T-helper 1 cell treated with Interleukin-12 subunit alpha and Interleukin-12 subunit beta and Interleukin-4 antibody, amounts not matched to agents 30 μg/mL and 1 μg/mL, for 36 hours (primary cell): ENCODE data around the gene NUP50.
"Not testable (repeated sequence)": the region's sequence is repeated elsewhere in the genome, so short reads cannot be mapped to it uniquely, and the experiment has no call there.

ENCODE experiments used
- H3K27ac Mint-ChIP-seq: one replicate; pipeline ENCODE4 v1.8.0; 2021; ENCODE audit warnings: mild to moderate bottlenecking, mixed read lengths
- H3K27me3 Mint-ChIP-seq: one replicate; pipeline ENCODE4 v1.8.0; 2021; ENCODE audit warnings: low read depth, mixed read lengths
- H3K36me3 Mint-ChIP-seq: one replicate; pipeline ENCODE4 v1.8.0; 2021; ENCODE audit warnings: low read depth, mixed read lengths
- H3K4me1 Mint-ChIP-seq: one replicate; pipeline ENCODE4 v1.8.0; 2021; ENCODE audit warnings: low read depth, mixed read lengths
- H3K4me3 Mint-ChIP-seq: one replicate; pipeline ENCODE4 v1.8.0; 2021; ENCODE audit warnings: mild to moderate bottlenecking, moderate library complexity, mixed read lengths
- H3K9me3 Mint-ChIP-seq: one replicate; pipeline ENCODE4 v1.8.0; 2021; ENCODE audit warnings: mixed read lengths

The NUP50 gene

DNA sequence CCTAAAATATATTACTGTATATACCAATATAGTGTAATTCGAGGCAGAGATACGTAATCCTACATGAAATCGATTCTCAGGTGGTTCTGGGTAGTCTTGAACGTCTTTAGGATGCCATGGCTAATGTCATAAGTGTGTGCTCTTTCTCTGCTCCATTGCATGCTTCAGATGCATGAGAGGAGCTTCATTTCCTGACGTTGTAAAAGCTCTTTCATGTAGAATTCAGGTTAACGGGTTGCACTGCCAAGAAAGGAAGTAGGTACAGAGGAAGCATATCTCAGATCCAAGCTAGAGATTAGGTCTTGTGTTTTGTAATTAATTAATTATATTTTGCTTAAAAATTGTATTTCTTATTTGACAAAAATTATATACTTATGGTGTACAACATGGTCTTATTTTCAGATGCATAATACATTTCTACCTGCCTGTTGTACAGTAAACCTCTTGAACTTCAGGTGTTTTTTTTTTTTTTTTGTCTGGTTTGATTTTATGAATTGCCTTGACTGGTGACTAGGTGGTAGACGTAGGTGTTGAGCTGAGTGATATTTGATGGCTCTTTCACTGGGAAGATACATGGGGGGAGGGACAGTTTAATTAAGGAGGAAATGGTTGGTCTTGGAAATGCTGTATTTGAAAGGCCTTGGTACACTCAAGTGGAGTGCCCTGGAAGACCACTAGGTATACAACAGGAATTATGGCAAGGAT lies 9.3 kb downstream of the NUP50 start:
- Mint-ChIP-seq H3K4me1 (peaks cover 68% of the 10 kb centered on the region), H3K27me3 (no peaks in the 10 kb centered on the region), H3K36me3 (peaks cover 71% of the 10 kb centered on the region), H3K9me3 (no peaks in the 10 kb centered on the region), H3K4me3 (peak overlapping the region; percentile 56), H3K27ac (peak overlapping the region; percentile 78)

DNA sequence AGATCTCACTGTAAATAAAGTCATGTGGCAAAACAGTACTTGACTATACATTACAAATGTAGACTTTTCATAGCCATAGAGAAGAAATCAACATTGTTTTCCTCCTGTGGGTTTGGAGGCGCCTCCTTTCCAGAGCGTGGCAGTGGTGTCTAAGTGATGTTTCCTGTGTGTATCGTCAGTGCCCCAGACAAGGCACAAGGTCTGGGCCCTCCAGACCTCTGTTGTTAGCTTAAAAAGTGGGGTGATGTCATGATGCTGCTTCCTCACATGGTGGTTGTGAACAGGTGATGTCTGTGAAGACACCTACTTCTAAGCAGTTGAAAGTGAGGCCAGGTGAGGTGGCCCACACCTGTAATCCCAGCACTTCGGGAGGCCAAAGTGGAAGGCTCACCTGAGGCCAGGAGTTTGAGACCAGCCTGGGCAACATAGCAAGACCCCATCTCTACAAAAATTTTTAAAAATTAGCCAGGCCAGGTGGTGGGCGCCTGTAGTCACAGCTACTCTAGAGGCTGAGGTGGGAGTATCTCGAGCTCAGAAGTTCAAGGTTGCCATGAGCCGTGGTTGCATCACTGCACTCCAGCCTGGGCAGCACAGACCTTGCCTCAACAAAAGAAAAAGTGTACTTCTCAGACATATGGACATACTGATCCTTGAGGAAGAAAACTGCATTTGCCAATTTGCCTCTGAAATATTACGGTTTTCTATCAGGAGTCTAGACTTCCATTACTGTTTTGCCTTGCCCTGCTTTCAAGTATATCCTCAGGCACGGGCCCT lies 15.7 kb downstream of the NUP50 start:
- Mint-ChIP-seq H3K27me3 (no peaks in the 10 kb centered on the region), H3K36me3 (peaks cover 61% of the 10 kb centered on the region), H3K9me3 (no peaks in the 10 kb centered on the region), H3K4me3 (no peak overlapping the region), H3K27ac (peak overlapping the region; percentile 58), H3K4me1 (peaks cover 44% of the 10 kb centered on the region)

DNA sequence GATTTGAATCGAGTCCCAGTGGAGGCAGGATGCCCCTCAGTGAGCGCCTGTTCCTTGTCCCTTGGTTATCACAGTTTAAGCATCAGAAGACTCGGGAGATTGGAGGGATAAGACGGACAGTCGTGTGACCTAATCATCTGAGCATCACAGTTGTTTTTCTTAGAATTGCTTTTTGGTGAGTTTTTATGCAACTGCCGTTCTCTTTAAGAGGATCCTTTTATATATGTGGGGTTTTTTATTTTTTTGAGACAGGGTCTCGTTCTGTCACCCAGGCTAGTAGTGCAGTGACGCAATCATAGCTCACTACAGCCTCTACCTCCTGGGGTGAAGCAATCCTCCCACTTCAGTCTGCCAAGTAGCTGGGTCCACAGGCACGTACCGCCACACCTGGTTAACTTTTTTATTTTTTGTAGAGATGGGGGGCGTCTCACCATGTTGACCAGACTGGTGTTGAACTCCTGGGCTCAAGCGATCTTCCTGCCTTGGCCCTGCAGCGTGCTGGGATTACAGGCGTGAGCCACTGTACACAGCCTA lies 16.5 kb downstream of the NUP50 start:
- Mint-ChIP-seq H3K36me3 (peaks cover 60% of the 10 kb centered on the region), H3K4me1 (peaks cover 38% of the 10 kb centered on the region), H3K27ac (peak overlapping the region; percentile 34), H3K9me3 (no peaks in the 10 kb centered on the region), H3K27me3 (no peaks in the 10 kb centered on the region), H3K4me3 (no peak overlapping the region)

DNA sequence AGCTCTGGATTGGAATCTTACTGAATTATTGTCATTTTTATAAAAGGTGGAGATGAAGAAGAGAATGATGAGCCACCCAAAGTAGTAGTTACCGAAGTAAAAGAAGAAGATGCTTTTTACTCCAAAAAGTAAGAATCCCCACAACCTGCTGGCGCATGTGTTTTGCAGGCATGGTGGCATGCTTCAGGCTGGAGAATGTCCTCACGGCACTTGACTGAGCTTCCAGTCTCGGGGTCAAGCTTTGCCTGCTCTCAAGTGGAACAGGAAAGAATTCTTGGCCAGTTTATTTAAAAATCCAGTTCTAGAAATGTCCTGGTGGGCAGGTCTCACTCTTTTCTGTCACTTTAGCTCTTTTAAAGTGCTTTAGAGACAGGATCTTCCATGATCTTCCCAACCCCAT lies 17.5 kb downstream of the NUP50 start:
- H3K36me3 Mint-ChIP-seq: peaks cover 63% of the 10 kb centered on the region

DNA sequence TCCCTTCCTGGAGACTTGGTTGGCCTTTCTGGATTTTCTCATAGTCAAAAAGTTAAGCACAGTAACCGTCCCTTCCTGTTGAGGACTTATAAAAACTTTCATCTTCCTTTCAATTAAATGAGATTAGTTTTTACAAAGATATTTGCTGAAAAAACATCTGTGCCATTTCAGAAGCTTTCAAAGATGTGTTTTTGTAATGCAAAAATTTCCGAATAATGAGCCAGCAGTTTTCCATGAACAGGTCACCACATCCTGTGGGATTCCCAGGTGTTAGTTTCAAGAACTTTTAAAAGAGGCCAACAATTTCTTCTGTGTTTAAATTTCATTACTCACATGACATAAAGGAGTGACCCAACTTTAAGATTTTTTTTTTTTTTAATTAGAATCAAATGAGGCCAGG lies 18.0 kb downstream of the NUP50 start:
- peaks cover 42% of the 10 kb centered on the region for H3K4me1 Mint-ChIP-seq
- H3K27me3 Mint-ChIP-seq: no peaks in the 10 kb centered on the region
- H3K36me3 Mint-ChIP-seq: peaks cover 62% of the 10 kb centered on the region
- H3K9me3 Mint-ChIP-seq: no peaks in the 10 kb centered on the region
- H3K4me3 Mint-ChIP-seq: no peak overlapping the region
- no peak overlapping the region for H3K27ac Mint-ChIP-seq

More for the DNA sequence above, 17.5 kb downstream of the NUP50 start:
- H3K4me1 Mint-ChIP-seq: peaks cover 41% of the 10 kb centered on the region
- H3K9me3 Mint-ChIP-seq: no peaks in the 10 kb centered on the region
- H3K27ac Mint-ChIP-seq: no peak overlapping the region
- H3K4me3 Mint-ChIP-seq: no peak overlapping the region
- H3K27me3 Mint-ChIP-seq: no peaks in the 10 kb centered on the region

DNA sequence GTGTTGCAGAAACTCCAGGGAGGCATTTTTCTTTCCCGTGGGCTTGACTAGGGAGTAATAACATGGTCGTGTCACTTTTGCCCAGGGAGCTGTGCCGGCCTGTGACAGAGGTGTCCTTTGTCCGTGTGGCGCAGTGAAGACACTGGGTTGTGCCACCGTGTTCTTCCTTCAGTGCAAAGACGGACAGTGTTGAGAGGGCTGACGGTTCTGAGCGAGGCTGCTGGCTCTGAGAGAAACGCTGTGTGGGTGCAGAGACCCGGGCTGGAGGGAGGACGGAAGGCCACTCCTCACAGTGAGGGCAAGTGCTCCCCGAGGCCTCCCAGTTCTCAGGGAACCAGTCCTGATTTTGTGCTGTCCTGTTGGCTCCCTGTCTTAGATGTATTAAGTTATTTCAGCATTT lies 20.2 kb downstream of the NUP50 start:
- H3K36me3 Mint-ChIP-seq: peaks cover 54% of the 10 kb centered on the region

DNA sequence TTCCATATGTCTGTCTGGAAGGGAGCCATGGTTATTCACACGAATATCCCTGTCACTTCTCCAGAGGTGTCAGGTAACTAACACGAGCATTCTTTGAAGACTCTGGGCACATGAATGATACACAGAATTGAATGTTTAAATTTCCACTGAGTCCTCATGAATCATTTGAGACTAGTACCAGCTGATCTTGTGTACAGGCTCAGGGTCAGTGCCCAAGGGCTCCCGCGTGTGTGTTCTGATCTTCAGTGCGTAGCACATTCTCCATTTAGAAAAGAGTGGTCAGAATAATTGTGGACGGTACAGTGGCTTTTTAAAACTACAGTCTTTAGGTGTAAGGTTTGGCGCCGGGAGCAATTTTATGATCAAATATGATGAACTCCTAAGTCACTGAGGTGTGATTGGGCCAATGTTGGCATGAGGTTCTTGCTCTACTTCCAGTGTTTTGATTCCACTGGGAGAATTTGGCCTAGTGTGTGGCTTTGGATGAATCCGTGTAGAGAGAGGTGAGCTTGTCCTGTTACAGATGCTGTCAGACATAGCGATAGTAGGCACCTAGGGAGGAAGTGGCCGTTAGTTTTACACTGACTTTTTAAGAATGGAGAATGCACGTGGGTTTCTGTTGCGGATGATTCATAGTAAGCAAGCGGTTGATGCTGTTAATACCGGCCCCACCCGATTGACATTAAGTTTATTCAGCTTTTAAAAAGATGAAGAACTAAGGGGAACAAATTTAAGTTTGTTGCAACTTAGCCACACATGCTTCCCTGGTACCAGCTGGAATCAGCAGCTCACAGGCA lies 22.2 kb downstream of the NUP50 start:
- no peak overlapping the region for H3K4me3 Mint-ChIP-seq
- H3K4me1 Mint-ChIP-seq: peaks cover 17% of the 10 kb centered on the region
- peak overlapping the region; percentile 10 for H3K27ac Mint-ChIP-seq
- no peaks in the 10 kb centered on the region for H3K9me3 Mint-ChIP-seq
- no peaks in the 10 kb centered on the region for H3K27me3 Mint-ChIP-seq
- peaks cover 44% of the 10 kb centered on the region for H3K36me3 Mint-ChIP-seq

More for the DNA sequence above, 20.2 kb downstream of the NUP50 start:
- H3K9me3 Mint-ChIP-seq: no peaks in the 10 kb centered on the region
- H3K4me1 Mint-ChIP-seq: peaks cover 31% of the 10 kb centered on the region
- H3K4me3 Mint-ChIP-seq: no peak overlapping the region
- H3K27me3 Mint-ChIP-seq: no peaks in the 10 kb centered on the region
- H3K27ac Mint-ChIP-seq: no peak overlapping the region

DNA sequence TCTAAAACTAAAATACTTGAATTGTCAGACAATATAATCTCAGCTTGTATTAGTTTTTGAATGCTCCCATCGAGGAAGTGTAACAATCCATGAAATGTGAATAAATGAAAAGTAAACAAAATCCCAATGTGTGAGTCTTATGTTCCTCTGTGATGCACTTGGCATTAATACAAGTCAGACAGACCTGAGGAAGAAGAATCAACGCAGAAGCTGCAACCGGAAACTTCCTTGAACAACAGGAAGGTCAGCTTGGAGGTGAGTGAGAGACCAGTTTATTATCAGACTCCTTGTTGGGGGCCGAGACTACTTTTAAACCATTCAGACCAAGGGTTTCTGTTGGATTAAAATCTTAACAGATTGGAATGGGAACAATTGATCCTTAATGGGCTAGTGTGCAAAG lies 24.2 kb downstream of the NUP50 start:
- Mint-ChIP-seq H3K4me1 (peaks cover 13% of the 10 kb centered on the region), H3K36me3 (peaks cover 31% of the 10 kb centered on the region), H3K27me3 (no peaks in the 10 kb centered on the region), H3K4me3 (no peak overlapping the region), H3K27ac (no peak overlapping the region), H3K9me3 (no peaks in the 10 kb centered on the region)

DNA sequence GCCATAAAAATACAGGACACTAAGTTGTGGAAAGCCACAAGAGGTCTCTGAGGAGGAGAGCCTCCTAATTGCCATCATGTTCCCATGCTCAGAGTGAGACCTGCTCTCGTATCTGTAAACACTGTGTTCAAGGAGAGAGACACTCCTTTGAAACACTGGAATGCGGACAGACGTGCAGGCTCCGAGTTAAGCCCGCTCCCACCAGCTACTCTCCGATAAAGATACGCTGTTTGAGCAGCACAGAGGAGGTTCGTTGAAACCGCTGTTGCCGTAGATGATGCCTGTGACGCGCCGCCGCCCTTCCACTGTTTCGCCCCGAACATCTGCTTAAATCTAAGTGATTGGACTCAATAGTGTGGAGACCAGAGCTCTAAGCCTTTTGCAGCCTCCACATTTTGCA lies 25.1 kb downstream of the NUP50 start:
- H3K36me3 Mint-ChIP-seq: peaks cover 25% of the 10 kb centered on the region
- peaks cover 13% of the 10 kb centered on the region for H3K4me1 Mint-ChIP-seq
- H3K4me3 Mint-ChIP-seq: no peak overlapping the region
- H3K27me3 Mint-ChIP-seq: no peaks in the 10 kb centered on the region
- H3K27ac Mint-ChIP-seq: no peak overlapping the region
- H3K9me3 Mint-ChIP-seq: no peaks in the 10 kb centered on the region

DNA sequence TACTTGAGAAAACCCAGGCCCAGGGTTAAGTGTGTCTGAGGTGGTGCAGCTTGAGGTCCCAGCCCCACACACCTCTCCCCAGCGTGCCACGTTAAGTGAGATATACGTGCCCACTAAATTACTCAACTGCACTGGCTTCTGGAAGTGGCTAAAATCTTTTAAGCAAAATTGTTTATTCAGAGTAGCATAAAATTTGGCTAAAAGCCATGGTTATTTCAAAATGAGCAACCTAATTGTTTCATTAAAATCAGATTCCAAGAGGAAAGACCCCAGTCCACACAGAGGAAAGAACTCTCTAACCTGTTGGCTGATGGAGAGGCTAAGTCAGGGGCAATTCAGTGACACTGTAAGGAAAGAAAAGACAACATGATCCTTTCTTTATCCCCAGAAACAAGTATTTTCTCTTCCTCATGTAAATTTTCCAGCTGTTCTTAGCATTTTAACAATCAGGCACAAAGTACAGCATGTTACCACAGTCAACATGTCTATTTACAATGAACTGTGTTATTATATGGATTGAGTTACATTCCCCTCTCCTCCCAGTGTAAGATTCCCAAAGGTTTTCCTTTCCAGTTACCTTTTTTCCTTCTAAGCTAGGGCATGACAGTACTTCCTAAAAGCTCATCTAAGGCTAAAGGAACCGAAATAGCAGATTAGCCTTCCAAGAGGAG lies 26.6 kb downstream of the NUP50 start:
- Mint-ChIP-seq H3K4me1 (peaks cover 10% of the 10 kb centered on the region), H3K9me3 (no peaks in the 10 kb centered on the region), H3K4me3 (no peak overlapping the region), H3K36me3 (peaks cover 14% of the 10 kb centered on the region), H3K27ac (no peak overlapping the region), H3K27me3 (no peaks in the 10 kb centered on the region)

DNA sequence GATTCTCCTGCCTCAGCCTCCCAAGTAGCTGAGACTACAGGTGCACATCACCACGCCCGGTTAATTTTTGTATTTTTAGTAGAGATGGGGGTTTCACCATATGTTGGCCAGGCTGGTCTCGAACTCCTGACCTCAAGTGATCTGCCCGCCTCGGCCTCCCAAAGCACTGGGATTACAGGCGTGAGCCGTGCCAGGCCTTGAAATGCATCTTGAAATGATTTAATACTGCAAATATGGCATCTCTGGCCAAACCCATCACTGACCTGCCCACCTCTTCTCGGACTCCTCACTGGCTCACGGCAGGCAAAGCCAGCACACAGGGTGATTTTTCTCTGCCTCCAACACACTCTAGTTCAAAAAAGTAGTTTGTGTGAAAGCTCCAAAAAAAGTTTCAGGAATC lies 28.0 kb downstream of the NUP50 start:
- H3K27ac Mint-ChIP-seq, H3K4me1 Mint-ChIP-seq, H3K36me3 Mint-ChIP-seq, H3K4me3 Mint-ChIP-seq, H3K27me3 Mint-ChIP-seq, H3K9me3 Mint-ChIP-seq: not testable (repeated sequence)

DNA sequence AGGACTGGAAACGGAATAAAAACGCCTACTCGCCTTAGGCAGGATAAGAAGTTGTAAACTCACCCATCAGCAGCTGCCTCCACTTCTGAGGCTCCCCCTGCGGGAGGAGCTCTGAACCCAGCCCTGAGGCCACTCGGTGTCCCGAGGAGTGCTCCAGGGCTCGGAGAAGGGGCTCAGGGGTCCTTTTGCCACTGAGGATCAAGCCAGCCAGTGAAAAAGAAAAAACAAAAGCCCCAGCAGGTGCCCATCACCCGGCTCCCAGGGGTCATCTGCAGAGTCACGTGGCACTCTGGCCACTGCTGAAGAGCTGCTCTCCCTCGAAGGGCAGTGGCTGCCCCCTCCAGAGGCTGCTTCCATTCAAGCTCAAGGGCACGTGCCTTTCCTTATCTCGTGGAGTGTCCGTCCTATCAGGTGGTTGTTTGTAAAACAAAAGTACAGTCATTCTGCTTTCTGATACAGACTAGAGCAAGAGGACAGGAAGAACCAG lies 29.0 kb downstream of the NUP50 start:
- Mint-ChIP-seq H3K36me3 (peaks cover 2% of the 10 kb centered on the region), H3K9me3 (no peaks in the 10 kb centered on the region), H3K27ac (no peak overlapping the region), H3K4me1 (peaks cover 2% of the 10 kb centered on the region), H3K27me3 (no peaks in the 10 kb centered on the region), H3K4me3 (no peak overlapping the region)

DNA sequence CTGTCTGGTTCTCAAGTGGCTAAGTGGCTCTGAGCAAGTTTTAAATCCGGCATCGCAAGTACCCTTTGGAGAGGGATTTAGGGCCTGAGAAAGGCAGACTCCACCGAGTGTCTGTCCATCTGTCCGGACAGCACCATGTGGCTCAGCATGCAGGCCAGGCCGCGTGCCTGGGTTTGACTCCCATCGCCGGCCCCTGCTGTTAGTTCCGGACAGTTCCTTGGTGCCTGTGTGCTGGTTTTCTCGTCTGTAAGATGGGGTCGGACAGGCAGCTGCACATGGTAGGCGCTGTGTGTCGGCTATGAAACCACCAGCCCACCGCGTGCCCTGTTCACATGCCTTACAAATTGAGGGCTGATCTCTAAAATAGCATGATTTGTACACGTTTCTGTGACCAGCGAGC lies 31.0 kb downstream of the NUP50 start:
- no peaks in the 10 kb centered on the region for H3K27me3 Mint-ChIP-seq
- H3K4me1 Mint-ChIP-seq: no peaks in the 10 kb centered on the region
- no peaks in the 10 kb centered on the region for H3K9me3 Mint-ChIP-seq
- H3K4me3 Mint-ChIP-seq: no peak overlapping the region
- no peaks in the 10 kb centered on the region for H3K36me3 Mint-ChIP-seq
- H3K27ac Mint-ChIP-seq: no peak overlapping the region

DNA sequence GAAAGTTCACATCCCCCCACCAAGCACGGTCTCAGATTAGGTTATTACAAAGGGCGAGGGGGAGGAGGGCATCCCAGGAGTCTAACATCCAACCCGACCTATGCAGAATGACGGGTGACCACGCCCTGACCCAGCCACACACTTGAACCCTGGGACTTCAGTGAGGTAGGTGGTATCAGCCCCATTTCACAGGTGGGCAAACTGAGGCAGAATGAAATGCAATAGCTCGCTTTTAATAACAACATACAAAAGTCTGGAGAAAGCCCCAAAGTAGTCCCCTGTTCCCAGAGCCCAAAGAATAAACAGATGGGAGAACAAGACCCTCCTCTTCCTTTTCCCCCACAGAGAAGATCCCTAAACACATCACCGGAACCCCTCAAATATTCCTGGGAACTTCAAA lies 31.9 kb downstream of the NUP50 start:
- Mint-ChIP-seq H3K27me3 (no peaks in the 10 kb centered on the region), H3K36me3 (no peaks in the 10 kb centered on the region), H3K4me1 (no peaks in the 10 kb centered on the region), H3K9me3 (no peaks in the 10 kb centered on the region), H3K4me3 (no peak overlapping the region), H3K27ac (no peak overlapping the region)
